HG02588 (cell line): ENCODE data around the gene GLB1L.

Experiments used
- ATAC-seq: cut with Tn5 transposase; IDR thresholded peaks from one replicate; pipeline ENCODE4 v1.9.1; 2021; ENCODE audit warnings: mild to moderate bottlenecking, moderate library complexity; ENCODE audit not compliant: unreplicated experiment

Gene GLB1L

DNA sequence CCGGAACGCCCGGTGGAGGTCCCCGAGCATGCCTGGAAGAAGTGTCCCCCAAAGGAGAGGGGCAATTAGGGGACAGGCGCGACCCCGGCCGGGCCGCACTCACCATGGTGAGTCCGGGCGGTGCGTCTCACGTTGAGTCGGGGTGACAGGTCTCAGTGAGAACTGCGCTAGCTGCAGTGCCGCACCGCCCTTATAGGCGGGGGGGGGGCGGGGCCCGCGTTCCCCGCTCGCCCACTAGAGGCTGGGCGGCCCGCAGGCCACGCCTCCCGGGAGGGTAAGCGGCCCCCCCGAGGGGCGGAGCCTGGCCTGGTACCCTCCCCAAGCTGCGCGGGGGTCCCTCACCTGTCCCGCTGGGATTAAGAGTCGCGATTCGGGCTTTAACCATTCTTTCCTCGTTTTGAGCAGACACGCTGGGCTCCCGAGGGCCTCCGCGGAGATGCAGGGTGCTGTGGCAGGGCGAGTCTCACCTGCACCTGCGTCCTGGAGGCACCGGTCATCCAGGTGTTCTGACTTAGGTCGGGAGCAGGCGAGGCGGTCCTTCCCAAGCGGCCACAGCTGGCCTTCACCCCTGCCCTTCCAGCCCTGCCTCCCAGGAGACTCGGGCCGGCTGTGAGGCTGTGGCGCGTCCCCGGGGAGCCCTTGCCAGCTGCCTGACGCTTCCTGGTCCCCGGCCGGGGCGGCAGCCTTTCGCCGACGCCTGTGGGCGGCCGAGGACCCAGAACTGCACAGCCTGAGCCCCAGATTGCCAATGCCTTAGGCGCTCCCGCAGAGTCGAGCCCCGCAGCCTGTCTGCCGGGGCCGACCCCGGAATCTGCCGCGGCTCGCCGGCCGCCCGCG is 8.7 kb upstream of the GLB1L start, which contains the start of gene TUBA4A:
TUBA4A (minus strand) TSS at position 166 of the 837 bp plus-strand sequence; CDS start at position 106, 60 bp downstream.
- ATAC-seq: peak; percentile 41

DNA sequence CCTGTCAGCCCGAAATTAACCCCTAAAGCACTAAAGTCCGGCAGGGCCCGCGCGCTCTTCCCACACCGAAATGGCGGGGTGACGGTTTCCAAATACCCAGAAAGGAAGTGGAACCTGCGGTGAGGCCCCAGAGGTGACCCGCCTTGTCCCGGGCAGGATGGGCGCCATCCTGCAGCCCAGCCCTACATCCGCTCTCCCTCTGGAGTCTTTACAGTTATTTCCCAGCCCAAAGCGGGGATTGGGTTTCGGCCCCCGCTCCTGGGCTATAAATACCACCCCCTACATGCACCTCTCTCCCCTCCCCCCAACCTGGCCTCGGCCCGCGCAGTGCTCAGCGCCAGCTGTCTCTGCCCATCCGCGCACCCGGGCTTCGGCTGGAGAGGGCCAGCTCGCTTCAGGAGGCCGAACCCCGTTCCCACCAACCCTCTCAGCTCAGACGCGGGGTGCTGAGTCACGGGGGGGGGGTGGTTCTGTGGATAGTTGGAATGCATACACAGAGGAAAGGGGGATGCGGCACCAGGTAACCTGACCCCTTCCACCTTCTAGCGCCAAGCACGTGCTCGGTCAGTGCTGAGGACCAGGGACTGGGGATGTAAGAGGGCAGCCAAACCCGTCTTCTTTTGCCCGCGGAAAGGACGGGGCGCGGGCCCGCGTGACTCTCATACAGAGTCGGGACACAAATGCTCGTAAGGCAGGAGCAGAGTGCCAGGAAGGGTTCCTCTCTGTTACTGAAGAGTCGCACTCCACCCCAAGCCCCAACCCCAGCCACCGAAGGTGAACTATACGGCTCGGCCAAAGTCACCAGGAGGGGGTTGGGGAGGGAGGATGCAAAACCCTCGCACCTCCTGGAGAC is 7.9 kb upstream of the GLB1L start, which contains the start of gene TUBA4B:
TUBA4B (plus strand) TSS at position 344 of the 853 bp plus-strand sequence; CDS start at position 509, 165 bp downstream.
- ATAC-seq: peak; percentile 9

DNA sequence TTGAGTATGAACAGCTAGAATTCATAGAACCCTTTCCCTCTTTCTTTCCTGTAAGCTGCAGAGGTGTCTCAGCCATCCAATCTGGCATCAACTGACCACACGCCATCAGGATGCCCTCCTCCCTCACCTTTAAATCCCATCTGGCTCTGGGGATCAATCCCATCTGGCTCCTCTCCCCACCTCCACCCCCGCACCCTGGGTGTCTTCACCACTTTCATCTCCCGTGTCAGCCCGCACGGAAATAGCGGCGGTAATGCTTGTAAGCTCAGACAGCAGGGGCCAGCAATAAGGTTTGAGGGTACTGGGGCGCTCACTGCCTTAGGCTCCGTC is 7.3 kb upstream of the GLB1L start:
- ATAC-seq: no peak

DNA sequence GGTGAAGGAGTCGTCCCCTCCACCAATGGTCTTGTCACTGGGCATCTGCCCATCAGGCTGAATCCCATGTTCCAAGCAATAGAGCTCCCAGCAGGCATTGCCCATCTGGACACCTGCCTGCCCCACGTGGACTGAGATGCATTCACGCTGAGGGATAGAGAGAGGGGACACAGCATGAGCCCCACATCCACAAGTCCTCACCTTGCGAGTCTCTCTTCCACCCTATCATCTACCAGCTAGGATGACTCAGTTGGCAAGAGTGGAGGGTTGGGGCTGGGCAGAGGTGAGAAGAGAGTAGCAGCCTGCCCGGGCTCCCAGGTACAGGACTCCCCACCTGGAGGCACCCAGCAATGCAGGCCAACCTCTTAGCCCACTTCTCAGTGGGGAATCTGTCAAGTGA is 6.8 kb upstream of the GLB1L start:
- ATAC-seq: no peak

DNA sequence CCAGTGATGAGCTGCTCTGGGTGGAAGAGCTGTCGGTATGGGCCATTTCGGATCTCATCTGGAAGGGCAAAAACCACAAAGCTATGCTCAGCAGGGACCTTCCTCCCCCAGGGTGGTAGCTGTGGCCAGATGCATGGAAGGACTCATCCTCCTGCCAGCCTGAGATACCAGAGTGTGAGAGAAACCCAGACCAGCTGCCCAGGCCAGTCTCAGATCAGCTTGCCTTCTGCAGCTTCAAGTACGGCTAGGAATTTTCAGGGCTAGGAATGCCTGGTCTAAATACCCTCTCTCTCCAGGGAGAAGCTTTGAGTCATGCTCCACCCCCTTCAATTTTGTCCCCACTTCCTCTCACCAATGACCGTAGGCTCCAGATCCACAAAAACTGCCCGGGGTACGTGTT is 6.4 kb upstream of the GLB1L start:
- no peak for ATAC-seq

DNA sequence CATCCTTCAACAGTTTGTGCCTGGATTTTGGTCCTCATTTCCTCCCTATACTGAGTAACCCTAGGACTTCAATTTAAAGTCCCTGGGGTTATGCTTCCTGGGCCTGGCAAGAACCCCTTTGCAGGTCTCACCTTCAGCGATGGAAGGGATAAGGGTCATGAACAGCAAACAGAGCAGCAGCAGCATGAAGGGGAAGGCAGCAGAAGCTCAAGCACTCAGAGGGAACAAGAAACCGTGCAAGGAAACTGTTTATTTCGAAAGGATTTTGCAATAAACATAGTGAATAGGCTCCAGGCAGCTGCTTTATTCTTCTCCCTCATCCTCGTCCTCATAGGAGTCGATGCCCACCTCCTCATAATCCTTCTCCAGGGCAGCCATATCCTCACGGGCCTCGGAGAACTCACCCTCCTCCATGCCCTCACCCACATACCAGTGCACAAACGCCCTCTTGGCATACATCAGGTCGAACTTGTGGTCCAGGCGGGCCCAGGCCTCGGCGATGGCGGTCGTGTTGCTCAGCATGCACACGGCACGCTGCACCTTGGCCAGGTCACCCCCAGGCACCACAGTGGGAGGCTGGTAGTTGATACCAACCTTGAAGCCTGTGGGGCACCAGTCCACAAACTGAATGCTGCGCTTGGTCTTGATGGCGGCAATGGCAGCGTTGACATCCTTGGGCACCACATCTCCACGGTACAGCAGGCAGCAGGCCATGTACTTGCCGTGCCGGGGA is 5.0 kb upstream of the GLB1L start:
- ATAC-seq: no peak

DNA sequence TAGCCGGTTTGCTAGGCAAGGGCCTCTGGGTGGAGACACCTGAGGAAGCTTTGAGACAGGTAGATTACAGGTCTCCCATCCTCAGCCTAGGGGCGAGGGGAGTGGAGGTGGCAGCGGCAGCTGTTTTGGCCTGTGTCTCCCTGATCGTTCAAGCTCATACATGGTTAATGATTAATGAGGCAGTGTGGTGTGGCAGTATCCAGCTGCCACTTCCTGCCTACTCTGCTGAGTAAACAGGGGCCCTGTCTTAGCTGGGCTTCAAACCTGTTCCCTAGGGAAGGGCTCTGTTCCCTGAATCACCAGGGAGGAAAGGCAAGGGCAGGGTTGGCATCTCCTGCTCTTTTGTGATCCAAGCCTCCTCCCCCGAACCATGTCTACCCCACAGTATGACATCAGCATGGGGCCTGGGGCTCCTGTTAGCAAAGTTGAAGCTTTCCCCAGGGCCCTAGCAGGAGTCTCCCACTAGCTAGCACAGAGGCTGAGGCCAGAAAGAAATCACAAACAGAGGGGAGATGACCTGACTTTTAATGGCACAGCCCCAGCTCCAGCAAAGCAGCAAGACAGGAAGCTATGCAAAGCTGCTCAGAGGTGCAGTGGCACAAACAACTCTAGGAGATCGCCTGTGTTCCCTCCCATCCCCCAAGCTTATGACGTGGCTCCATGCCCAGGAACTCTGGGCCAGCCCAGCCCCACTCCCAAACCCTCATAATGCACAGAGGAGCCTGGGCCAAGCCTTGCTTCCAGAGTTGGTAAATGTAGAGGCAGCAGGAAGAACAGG is 4.1 kb upstream of the GLB1L start:
- ATAC-seq: peak; percentile 36

DNA sequence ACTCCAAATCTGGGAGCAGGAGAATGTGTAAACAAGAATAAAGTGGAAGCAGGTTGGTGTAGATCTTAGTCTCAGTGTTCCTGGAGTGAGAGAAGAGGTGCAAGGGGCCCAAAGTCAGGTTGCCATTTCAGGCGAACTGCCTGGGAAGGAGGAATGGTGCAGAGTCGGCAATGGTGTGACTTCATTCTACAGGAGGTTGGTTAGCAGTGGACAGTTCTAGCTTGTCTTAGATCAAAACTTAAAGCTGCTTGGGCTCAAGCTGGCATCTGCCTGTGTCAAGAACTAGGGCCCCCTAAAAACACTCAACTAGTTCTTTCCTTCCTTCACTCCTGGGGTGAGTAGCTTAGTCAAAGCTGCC is 3.6 kb upstream of the GLB1L start:
- ATAC-seq: no peak

DNA sequence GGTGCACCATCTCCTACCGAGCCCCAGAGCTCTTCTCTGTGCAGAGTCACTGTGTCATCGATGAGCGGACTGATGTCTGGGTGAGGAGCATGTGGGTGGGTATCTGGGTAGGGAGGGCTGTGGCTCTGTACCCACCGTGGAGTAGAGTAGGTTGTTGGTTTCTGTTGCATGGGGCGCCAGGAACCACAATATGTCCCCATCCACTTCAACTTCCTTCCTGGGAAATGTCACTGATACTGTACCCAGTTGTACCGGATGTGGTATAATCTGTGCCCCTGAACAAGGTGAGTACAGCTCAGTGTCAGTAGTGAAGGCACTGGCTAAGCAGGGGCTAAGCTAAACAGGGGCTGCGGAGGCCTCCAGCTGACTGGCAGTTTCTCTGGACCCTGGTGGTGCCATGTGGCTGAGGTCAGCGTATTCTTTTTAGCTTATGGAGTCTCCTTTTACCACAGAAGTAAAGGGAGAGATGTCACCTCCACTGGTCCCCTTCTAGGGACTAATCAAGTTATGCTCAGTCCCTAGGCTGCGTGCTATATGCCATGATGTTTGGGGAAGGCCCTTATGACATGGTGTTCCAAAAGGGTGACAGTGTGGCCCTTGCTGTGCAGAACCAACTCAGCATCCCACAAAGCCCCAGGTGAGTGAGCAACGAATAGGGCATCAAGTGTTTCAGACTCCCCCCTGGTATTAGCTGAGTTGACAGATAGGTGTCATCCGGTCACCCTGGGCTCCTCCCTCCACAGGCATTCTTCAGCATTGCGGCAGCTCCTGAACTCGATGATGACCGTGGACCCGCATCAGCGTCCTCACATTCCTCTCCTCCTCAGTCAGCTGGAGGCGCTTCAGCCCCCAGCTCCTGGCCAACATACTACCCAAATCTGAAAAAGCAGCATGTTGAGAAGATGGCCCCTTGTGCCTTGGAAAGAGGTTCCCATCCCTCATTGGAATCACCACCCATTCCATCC is 2.7 kb upstream of the GLB1L start:
- no peak for ATAC-seq

DNA sequence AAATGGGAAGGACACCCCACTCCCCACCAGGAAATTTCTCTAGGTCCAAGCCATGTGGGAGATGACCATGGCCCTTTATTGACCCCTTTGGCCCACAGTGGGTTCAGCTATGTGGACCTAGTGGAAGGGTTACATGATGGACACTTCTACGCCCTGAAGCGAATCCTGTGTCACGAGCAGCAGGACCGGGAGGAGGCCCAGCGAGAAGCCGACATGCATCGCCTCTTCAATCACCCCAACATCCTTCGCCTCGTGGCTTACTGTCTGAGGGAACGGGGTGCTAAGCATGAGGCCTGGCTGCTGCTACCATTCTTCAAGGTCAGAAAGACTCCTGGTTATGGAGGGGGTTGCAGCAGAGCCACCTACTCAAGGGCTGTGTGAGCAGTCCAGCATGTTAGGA is 1.3 kb upstream of the GLB1L start:
- ATAC-seq: no peak

DNA sequence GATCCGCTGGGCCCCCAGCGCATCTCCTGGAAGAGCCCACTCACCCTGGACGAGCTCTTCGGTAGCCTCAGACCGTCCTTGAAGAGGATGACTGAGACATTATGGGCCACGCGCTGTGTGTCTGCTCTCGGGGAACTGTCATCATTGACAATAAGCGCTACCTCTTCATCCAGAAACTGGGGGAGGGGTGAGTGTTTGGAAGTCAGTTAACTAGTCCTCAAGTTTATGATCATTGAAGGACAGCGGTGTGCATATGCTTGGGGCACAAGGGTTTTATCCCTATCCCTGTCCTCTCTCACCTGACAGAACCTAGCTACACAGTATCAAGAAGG is 621 bp upstream of the GLB1L start:
- ATAC-seq: no peak

DNA sequence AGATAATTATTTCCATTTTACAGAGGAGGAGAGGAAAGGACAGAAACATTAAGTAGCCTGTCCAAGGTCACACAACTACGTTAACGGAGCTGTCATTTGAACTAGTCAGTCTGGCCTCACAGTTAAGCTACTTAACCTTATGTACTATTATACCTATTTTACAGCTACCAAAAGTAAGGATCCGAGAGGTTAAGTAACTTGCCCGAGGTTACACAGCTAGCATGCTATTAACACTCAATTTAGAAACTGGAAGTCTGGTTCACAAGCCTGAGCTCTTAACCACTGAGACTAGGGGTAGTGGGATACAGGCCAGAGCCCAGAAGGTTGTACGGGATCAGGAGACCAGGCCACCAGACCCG is 476 bp downstream of the GLB1L start:
- ATAC-seq: no peak

DNA sequence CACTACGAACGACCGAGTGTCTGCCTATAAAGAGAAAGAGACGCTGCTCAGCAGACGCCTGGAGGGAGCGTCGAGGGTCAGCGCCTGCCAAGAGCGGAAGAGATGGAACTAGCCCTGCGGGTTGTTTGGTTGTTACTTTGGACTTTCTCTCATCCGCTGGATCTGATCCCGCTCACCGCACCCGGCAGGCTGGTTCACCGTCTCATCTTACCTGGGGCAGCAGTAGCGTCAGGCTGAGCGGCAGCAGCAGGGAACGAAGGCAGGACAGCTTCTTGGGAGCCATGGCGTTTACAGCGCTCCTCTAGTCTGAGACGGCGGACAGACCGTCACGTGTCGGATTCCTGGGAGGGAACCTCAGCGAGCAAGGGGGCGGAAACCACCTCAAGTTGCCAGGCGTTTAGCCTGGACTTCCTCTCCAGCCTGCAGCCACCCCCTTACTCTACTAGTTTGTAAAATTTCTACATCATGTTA is 1.9 kb downstream of the GLB1L start:
- no peak for ATAC-seq

DNA sequence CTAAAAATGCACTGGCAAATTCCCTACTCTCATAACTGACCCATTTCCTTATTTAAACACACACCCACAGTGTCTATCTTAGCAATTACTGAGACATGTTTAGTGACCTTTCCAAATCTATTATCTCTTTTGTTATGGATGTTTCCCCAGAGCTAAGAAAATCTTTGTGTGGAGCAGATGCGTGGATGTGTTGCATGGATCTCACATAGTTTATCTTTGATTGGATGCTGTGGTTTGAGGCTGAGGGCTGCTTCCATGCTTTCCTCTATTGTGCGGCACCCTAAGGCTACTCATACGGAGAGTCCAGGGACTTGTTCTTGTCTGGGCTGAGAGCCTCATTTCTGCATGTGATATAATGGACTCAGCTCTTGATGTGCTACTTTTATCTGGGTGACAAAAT is 10.9 kb downstream of the GLB1L start:
- no peak for ATAC-seq

DNA sequence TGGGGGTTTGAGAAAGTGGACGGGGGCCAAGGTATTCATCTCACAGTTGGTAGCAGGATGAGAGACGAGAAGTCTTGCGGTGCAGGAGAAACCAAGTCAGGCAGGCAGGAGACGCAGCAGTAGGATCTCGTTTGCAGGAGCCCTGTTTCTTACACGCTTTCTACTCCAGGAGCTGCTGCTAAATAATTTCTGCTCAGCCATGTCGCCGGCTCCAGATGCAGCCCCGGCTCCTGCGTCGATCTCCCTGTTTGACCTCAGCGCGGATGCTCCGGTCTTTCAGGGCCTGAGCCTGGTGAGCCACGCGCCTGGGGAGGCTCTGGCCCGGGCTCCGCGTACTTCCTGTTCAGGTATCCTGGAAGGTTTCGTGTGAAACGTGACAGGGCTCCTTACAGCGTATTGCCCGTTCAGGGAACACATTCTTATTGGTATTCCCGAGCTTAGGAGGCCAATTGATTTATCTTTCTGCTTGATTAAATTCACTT is 15.1 kb downstream of the GLB1L start:
- no peak for ATAC-seq

DNA sequence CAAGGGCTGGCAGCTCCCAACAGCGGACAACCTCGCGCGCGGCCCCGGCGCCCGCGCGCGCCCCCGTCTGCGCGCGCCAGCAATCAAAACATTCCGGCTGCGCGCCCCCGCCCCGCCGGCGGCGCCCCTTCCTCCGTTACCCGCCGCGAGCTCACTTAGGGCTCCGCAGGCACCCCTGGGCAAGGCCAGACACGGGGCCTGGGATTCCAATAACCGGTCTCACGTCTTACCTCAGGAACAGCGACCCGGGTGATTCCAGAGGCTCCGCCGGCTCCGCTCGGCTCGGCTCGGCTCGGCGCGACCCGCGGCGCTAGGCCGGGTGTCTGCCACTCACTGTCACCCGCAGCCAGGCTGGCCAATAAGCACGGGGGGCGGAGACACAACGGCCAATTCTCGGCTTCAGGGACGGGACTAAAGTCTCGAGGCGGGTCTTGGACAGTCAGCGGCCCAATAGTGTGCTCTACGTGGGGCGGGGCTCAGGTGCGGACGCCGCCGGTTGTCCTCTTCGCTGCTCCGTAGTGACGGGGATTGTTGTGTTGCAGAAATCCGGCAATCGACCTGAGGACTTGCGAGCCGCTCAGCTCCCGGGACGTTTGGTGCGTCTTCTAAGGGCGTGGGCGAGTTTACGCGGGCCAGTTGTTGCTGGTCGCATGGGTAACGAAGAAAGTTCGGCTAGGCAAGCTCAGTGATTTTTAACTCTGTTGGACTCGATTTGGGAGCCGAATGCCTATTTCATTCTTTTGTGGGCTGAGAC is 15.8 kb downstream of the GLB1L start, which contains the start of the genes ANKZF1 and ATG9A:
ANKZF1 (plus strand) TSS at position 502 of the 754 bp plus-strand sequence. CDS start 452 bp downstream, outside the sequence.
ATG9A (minus strand) TSS at position 332 of the 754 bp plus-strand sequence. CDS start 1,612 bp downstream, outside the sequence.
- peak; percentile 95 for ATAC-seq

DNA sequence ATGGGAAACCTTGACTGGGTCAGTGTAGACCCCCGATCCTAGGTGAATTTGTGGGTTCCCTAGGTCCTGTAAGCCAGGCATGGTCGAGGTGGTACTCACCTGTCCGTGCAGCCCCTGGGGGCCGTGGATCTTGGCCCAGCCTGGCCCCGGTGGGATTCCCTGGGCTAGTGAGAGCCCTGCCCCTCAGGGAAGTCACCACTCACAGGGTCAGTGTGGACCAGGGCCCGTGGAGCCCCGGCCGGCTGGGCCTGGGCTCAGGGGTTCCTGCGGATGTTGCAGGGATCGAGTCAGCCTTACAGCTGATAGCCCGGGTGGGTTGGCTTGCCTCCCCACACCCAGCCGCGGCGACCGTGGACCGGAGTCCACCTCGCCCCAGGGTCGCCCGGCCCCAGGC is 16.3 kb downstream of the GLB1L start:
- ATAC-seq: peak; percentile 9
